NCI-H510A (cell line): ENCODE results near the gene CSTF1.
"Not testable (repeated sequence)": the region's sequence is repeated elsewhere in the genome, so short reads cannot be mapped to it uniquely, and the experiment has no call there.

ENCODE experiments used
- DNase-seq: peaks from one replicate; lab custom pipeline; 2025; lab: John Stamatoyannopoulos, UW

CSTF1 gene

GRCh38 chr20:56369179-56369578 is 23.3 kb upstream of the CSTF1 start:
- DNase-seq, result no peak

DNA sequence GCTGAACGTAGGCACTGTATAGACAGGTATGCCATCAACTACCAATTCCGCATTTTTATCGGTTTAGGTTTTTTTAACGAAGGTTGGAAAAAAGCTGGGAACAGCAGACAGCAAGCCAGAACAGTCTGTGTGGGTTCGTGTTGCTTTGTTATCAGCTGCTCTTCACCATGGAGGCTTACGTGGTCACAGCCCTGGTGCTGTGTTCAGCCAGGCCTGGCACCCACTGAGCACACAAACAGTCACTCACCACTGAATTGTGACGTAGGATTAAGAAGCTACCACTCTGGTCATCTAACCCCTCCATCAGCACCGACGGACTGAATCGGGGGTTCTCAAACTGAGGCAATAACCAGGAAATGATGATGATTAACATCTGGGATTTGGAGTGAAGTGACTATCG is 20.5 kb upstream of the CSTF1 start:
- DNase-seq, result no peak

- DNase-seq, result no peak
Observed at GRCh38 chr20:56372850-56373249, 19.6 kb upstream of the CSTF1 start.

DNA sequence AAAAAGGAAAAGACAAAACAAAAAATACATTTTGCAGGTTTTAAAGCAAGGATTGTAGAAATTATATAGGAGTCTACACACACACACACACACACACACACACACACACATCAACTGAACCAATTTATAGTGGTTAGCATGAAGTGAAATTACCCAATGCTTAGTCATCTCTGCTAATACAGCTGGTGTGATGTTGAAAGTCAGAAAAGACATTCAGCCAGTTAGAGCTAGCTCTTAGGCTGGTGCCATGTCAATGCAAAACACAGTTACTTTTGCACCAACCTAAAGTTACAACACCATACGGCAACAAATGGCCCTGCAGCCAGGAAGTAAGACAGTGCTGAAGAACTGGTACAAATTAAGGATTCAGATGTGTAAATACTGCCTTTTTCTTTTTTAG is 18.5 kb upstream of the CSTF1 start:
- no peak for DNase-seq

DNA sequence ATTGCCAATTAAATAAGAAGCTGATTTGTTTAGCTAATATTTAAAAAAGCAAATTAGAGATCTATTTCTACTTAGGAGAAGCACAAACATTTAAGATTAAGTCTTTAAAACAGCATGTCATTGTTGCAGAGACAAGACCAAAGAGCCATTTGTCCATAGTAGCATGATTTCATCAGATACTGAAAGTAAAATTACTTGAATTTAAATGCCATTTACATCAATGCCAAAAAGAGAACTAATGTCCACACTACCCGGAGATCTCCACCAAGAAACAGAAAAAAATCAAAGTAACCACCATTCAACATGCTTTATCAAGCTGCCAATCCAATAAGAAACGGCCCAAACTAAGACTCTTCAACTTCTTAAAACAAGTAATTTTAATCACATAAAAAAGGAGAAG is 16.1 kb upstream of the CSTF1 start:
- DNase-seq, result no peak

GRCh38 chr20:56378386-56378785 is 14.1 kb upstream of the CSTF1 start:
- no peak for DNase-seq

DNA sequence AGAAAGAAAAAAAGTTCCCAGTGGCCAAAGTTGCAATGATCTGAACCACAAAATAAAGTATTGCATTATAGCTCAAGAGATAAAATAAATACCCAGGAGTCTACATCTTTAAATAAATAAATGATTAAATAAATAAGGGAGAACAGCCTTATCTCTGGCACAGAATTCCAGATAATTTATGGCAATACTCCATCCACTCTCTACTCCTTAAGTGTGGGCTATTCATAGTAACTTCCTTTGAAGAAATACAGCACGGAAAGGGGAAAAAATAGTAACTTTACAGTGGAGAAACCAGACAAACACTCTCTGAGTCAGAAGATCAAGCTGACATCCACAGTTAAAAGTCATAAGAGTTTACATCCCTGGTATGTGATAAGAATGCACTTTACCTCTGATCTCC is 12.1 kb upstream of the CSTF1 start:
- no peak for DNase-seq

DNA sequence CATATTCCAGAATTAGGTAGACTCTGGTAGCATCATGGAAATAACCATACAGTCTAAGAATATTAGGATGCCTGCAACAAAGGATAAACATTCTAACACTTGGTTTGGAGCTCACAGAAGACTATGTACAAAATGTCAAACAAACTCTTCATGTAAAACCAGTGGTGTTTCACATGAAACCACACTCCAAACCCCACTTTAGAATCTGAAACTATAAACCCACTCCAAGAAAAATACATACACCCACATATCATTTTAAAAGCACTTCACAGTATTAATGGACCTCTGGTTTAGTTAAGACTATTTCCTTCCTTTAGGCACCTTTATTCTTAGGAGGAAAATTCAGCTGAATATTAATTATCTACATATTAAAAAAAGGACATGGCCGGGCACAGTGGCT is 10.9 kb upstream of the CSTF1 start:
- no peak for DNase-seq

DNA sequence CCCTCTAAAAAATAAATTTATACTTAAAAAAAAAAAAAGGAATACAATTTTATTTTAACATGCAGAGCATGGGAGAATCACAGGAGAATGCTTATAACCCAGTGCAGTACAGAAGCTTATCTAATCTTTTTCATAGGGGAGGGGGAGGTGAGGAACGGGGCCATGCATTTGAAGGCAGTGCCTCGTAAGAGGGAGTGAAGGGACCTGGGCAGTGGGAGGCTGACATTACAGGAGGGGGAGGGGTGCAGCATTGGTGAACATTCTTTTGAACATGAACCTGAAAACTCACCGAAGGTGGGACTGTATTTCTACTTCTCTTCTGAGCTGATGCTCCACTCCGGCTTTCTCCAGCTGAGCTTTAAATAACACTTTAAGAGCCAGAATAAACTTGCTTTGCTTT is 9.7 kb upstream of the CSTF1 start:
- no peak for DNase-seq

DNA sequence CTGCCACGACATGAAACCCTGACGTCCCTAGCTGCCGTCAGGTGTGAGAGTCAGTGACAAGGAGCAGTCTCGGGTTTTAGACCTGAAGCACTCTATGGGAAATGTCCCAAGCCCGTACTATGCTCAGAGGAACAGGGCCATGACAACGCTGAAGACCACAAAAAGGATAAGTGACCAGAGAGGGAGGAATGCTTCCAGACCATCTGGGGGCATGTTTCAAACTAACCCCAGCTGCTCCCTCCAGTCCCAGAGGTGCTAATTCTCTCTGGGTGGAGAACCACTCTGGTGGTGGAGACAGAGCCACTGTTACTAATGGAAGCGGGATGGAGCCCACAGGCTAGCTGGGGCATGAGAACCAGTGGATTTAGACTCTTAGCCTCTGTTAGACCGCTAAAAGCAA is 9.1 kb upstream of the CSTF1 start:
- DNase-seq, result no peak

DNA sequence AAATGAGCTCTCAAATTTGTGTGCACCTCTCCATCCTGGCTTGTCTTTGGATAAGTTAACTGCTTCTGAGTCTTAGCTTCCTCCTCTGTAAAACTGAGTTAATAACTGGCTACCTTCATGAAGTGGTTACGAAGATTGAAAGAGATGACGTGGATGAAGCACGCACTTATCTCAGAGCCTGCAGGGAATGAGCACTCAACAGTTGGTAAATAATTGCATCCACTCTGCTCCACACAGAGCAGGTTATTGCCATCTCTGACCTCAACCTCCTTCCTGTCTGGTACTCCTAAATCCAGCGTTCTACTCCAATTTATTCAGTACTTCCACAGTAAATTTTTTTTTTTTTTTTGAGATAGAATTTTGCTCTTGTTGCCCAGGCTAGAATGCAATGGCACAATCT is 7.3 kb upstream of the CSTF1 start:
- no peak for DNase-seq

GRCh38 chr20:56386219-56386618 is 6.2 kb upstream of the CSTF1 start:
- DNase-seq, result no peak

- DNase-seq, result no peak
Observed at GRCh38 chr20:56388882-56389281, 3.6 kb upstream of the CSTF1 start.

GRCh38 chr20:56389807-56390206 is 2.6 kb upstream of the CSTF1 start:
- no peak for DNase-seq

DNA sequence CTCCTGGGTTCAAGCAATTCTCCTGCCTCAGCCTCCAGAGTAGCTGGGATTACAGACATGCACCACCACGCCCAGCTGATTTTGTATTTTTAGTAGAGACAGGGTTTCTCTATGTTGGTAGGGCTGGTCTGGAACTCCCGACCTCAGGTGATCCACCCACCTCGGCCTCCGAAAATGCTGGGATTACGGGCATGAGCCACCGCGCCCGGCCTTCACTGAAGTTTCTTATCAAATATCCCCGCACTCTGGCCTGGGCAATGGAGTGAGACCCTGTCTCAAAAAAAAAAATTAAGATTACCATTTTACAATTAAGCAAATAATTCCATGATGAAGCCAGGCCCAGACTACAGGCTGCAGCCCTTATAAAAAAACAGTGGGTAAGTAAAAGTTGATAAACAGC is 2.0 kb upstream of the CSTF1 start:
- not testable (repeated sequence) for DNase-seq

GRCh38 chr20:56391037-56391436 is 1.4 kb upstream of the CSTF1 start:
- DNase-seq, result no peak

DNA sequence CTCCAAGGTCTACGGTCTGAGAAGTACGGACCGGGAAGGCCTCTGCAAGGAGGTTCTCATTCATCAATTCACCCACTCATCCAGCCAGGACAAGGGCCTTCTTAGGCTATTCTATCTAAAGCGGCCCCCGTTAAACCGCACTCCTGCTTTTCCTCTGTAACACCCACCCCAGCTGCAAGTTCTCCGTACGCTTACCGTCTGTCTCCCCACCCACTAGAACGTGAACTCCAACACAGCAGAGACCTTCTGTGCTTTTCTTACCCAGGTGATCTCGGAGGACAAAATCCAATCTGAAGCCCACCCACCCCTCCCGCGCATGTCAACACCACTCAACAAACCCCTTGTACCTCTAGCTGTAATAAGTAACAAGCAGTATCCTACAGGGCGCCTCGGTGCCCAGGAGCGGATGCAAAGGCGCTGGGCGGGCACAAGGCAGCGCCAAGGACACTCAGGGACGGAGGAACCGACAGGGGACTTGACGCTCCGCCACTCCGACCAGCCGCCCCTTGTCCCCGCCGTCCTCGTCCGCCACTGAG is 781 bp upstream of the CSTF1 start:
- DNase-seq, result no peak

DNA sequence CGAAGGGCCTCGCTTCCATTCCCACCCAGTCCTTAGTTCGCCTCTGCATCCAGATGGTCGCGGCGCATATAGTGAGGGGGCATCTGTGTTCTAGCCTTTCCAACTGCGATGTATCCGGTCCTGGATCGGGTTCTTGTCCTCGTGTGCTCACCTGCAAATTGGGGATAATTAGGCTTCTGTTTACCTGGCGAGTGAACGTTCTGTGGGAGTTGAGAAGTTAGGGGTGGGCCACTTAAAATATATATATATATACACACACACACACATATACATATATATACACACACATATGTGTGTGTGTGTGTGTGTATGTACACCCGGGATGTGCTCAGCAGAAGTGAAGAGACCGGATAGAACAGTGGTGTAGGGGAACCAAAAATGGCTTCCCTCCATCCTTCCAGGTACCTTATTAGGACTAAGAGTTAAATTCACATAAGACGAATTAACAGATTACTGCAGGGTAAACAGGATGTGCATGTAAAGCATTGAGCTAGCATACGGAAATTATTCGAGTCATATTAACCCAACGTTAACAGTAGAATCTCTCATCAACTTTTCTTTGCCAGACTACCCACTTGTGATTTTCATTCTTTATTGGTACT is 537 bp downstream of the CSTF1 start:
- no peak for DNase-seq

DNA sequence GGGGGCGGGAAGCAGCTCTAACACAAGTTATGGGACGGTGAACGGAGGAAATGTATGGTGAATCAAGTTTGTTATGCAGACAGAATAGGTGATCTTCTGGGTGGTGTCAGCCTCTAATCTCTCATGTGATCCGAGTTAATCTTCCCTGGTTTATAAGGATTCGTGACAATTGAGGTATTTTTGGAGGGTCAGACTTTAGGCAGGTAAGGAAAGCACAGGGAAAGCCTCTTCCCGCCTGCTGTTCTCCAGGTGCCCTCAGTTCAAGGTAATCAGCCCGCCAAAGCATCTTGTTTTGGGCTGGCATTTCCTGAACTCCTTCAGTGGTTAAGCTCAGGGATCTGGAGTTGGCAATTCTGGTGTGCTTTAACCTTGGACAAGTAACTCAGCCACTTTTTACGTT is 1.2 kb downstream of the CSTF1 start:
- DNase-seq, result no peak

DNA sequence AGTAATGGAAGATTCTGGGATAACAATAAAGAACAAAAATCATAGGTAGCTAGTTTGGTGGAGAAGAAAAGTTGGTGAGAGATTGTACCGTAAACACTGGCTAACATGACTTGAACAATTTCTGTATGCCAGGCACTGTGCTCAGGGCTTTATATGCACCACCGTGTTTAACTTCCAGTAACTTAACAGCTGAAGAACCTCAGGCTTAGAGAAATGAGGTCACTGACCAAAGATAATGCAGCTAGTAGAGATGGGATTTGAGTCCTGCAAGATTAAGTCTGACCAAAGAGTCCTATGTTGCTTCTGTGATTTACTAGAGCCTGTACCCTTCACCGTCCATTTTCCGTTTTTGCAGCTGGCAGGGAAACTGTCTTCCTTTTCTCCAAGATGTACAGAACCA is 2.7 kb downstream of the CSTF1 start:
- DNase-seq, result no peak

- DNase-seq, result peak; percentile 5
Observed at GRCh38 chr20:56400001-56400640, 7.7 kb downstream of the CSTF1 start.

DNA sequence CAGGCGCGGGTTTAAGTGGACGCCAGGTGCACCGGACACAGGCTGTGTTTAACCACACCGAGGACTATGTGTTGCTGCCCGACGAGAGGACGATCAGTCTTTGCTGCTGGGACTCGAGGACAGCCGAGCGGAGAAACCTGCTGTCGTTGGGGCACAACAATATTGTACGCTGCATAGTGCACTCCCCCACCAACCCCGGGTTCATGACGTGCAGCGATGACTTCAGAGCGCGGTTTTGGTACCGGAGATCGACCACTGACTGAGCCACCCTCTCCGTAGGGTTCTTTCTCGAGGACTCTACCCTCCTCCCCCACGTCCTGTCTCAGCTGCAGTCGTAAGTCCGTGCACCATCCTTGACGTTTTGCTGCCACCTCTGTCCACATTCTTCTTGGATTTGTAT is 11.0 kb downstream of the CSTF1 start:
- DNase-seq, result no peak

GRCh38 chr20:56405356-56405755 is 12.9 kb downstream of the CSTF1 start:
- not testable (repeated sequence) for DNase-seq

- DNase-seq, result no peak
Observed at GRCh38 chr20:56406910-56407309, 14.5 kb downstream of the CSTF1 start.
